Activated CD4-positive, alpha-beta T cell treated with anti-CD3 and anti-CD28 coated beads, Interleukin-2, amount 50 U/mL, for 24 hours (primary cell): ENCODE measurements around the gene CAPZA1.

ENCODE experiments used
- DNase-seq, 2 donors: peaks; one replicate each; pipeline ENCODE4 v3.0.0-alpha.2; 2020; ENCODE audit warnings: low read depth in 1 of 2, low spot score in 1 of 2

CAPZA1 gene

DNA sequence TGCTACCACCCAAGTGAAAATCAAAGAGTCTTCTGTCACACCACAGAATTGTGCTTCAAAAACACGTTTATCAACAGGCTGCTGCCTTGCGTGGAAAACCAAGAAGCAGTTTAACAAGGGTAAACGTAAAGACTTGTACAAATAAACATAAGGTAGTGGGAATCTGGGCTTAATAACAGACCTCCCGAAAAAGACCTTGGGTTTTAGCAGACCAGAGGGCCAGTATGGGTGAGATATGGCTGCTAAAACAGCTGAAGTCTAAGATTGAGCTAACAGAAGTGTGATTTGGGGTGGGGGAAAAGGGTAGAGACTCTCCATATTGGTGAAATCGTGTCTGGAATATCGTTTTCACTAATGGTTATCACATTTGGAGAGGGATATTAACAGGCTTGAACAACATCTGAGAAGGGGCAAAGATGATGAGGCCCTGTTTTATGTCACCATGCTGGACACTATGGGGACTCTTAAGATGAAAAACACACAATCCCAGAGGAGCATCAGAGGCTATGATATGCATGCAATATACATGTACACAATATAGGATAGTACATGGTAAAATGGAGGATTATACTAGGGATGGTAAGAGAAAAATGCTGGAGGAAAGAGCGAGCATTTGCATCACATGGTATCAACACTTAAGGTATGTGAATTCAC, 56.2 kb downstream of the CAPZA1 start:
- DNase-seq, result no peak

DNA sequence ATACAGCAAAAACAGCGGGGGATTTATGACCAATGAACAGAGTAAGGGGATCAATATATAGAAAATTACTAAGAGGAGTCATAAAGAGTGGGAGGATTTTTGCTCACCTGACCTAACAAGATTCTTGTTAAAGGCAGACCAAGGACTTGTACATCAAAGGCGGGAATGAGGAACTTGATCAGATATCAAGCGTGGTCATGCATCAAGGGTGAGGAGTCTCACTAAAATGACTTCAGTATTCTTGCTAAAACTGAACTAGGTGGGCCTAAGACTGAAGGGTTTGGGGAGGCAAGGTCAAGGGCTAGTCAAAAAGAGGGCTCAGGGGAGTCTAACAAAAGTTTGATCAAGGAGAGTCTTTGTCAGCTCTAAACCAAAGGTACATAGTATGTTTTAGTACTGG, 56.9 kb downstream of the CAPZA1 start:
- DNase-seq, result no peak

DNA sequence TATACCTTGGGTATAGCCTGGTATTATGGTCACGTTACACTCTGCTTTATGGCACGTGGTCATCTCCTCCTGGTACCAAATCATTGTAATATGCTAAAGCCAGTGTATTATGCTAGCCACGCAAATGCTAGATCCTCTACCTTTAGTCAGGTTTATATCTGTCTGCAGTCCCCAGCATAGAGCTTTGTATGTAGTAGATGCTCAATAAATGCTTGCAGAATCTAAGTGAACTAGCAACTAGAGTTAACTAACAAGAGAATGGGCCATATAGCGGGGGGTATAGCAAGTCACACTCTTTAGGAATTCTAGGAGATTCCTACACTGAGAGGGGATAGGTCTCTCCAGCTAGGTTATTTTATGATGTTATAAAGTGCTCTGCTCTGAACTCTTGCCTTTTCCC, 57.9 kb downstream of the CAPZA1 start:
- DNase-seq, result no peak

DNA sequence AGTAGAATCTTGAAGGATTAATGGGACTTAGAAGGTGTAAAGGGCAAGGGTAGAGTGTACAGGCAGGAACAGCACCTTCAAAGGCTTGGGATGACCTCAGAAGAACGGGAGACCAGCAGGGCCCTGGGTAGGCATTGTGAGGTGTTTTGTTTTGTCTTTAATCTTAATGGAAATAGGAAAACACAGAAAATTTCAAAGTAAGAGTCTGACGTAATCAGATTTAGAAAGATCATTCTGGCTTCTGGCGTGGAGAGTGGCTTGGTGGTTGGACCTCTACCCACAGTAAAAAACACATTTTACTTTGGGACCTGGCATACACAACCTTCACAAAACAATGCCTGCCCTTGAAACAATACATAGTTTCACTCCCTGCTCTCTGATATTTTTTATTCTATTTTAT, 59.0 kb downstream of the CAPZA1 start:
- DNase-seq, result no peak

GRCh38 chr1:112685913-112686312, 66.3 kb downstream of the CAPZA1 start:
- DNase-seq, result no peak

DNA sequence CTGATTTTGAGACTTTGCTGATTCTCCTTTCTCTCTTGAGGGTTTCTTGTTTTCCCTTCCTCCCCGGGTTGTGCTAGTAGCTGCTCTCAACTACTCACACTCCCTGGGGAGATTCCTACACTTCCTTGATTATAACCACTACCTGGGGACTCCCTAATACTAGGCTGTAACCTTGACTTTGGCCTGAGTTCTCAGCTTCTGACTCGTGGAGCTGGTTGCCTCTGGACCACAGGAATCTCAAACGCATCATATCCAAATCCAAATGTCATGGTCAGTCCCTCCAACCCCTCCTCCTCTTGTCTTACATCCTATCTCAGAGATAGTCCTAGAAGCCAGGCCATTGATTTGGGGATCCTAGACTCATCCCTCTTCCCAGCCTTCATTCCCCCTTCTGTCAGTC, 66.8 kb downstream of the CAPZA1 start:
- no peak for DNase-seq

GRCh38 chr1:112686835-112687234, 67.2 kb downstream of the CAPZA1 start:
- no peak for DNase-seq

DNA sequence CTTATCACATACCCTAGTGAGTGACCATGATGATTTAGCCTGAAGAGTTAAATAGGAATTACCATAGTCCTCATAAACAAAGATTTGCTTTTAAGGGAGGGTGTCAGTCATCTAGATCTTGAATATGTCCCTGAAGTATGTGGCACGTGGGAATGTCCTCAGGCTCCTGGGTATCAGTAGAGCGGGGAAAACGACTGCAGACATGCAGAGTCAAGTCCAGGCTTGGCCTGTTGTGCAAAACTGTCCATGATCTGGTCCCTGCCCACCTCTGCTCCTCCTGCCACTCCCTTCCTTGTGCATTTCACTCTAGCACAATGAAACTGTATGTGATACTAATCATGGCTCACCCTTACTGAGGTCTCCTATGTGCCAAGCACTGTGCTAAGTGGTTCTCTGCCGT, 67.7 kb downstream of the CAPZA1 start:
- no peak for DNase-seq

- no peak for DNase-seq
Observed at GRCh38 chr1:112687785-112688496, 68.3 kb downstream of the CAPZA1 start.

DNA sequence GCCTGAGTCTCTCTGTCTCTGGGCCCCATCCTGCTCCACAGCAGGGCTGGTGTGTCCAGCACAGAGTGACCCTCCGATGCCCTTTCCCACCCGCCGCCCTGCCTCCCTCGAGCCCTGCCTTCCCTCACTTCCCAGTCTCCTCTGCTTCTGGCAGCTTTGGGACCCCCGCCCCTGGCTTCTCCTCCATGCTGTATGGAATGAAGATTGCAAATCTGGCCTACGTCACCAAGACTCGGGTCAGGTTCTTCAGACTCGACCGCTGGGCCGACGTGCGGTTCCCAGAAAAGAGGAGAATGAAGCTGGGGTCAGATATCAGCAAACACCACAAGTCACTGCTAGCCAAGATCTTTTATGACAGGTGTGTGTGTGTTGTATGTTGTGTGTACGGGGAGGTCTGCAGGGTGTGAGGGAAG, 69.2 kb downstream of the CAPZA1 start:
- no peak for DNase-seq

- no peak for DNase-seq
Observed at GRCh38 chr1:112689196-112689841, 69.7 kb downstream of the CAPZA1 start.

DNA sequence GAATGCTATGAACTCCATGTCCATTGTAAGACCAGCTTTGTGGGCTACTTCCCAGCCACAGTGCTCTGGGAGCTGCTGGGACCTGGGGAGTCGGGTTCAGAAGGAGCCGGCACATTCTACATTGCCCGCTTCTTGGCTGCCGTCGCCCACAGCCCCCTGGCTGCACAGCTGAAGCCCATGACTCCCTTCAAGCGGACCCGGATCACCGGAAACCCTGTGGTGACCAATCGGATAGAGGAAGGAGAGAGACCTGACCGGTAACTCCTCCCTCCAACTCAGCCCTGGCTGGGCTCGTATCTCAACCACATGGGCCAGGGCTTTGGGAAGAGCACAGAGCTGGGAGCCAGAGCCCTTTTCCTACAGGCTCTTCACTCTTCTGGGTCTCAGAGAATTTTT, 70.2 kb downstream of the CAPZA1 start:
- no peak for DNase-seq

DNA sequence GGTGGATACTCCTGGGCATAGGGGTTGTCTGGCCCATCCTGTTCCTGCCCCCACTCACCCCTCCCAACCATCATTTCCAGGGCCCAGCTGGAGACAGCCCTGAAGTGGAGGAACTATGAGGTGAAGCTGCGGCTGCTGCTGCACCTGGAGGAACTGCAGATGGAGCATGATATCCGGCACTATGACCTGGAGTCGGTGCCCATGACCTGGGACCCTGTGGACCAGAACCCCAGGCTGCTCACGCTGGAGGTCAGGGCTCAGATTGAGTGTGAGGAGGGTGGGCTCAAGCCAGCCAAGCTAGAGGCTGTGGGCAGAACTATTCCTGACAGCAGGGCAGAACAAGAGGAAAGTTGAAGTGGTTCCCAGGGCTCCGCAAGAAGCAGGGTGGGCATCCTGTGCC, 73.0 kb downstream of the CAPZA1 start:
- no peak for DNase-seq

- DNase-seq, result no peak
Observed at GRCh38 chr1:112693821-112694220, 74.2 kb downstream of the CAPZA1 start.

GRCh38 chr1:112694363-112694929, 74.8 kb downstream of the CAPZA1 start:
- no peak for DNase-seq

DNA sequence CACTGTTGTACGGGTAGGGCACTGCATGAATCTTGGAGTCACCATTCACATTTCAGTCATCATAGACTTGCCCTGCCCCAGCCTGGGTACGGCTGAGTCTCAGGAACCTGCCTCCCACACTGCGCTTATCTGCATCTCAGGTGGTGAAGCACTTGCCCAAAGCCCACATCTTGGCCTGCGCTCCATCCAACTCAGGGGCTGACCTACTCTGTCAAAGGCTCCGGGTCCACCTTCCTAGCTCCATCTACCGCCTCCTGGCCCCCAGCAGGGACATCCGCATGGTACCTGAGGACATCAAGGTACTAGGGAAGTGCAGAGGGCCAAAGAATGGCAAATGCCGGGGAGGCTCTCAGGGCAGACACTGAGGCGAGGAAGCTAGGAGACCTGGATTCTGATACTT, 75.6 kb downstream of the CAPZA1 start:
- no peak for DNase-seq

DNA sequence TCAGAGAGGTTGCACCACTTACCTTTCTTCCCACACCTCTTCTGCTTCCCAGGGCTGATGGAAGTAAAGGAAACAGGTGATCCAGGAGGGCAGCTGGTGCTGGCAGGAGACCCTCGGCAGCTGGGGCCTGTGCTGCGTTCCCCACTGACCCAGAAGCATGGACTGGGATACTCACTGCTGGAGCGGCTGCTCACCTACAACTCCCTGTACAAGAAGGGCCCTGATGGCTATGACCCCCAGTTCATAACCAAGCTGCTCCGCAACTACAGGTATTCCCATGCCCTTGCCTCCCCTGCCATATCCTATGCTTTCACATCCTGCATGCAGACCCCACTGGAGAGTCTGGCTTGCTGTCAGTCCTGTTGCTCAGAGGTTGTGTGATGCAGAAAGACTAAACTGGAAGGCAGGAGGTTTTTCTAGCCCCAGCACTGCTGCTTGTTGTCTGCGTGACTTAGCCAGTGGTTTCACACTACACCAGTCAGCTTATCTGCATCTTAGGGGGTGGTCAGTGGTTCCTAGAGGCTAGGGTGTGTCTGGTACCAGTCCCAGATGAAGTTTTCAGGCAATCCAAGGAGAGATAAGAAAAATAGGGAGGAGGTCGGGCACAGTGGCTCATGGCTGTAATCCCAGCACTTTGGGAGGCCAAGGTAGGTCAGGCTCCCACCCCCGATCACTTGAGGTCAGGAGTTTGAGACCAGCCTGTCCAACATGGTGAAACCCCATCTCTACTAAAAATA, 77.1 kb downstream of the CAPZA1 start:
- no peak for DNase-seq

DNA sequence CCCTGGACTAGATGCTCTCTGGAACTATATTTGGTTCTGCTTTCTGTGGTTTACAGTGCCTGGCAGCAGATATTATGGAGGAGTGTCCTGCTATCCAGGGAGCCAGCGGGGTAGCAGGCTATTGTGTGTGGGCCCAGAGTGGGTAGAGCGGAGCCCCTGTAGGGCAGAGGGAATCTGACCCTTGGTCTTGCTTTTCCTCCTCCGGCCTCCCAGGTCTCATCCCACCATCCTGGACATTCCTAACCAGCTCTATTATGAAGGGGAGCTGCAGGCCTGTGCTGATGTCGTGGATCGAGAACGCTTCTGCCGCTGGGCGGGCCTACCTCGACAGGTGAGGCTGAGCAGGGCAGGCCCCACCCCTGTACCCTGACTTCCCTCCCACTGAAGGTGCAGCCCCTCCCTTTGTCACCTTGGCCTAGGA, 78.2 kb downstream of the CAPZA1 start:
- no peak for DNase-seq

DNA sequence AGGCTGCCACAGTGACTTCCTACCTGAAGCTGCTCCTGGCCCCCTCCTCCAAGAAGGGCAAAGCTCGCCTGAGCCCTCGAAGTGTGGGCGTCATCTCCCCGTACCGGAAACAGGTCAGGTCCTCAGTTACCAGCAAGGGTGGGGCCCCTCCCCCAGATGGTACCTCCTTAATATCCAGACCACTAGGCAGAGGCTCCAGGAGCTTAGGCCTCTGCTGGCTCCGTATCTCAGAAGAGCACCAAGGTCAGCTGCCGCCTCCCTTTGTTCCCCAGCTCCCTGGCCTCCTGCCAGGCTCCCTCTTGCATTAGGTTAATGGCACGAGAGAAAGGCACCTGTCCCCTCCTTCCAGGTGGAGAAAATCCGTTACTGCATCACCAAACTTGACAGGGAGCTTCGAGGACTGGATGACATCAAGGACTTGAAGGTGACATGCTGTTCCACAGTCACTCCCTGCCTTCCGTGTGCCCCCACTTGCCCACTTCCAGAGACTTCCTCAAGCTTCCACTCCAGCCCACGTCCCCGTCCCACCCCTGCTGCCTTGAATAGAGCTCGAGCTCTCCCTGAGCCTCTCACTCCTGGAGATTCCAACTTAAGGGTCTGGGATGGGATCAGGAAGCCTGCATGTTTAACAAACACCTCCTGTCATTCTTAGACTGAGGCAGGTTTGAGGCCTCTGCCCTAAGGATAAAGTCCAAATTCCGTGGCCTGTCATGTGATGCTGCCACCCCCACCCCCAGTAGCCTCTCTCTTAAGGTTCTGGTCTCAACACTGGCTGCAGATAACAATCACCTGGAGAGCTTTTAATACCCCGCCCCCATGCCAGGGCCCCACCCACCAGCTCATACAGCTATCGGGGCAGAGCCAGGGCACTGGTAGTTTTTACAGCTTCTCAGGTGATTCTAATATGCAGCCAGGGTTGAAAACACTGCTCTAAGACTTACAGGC, 79.0 kb downstream of the CAPZA1 start:
- no peak for DNase-seq

DNA sequence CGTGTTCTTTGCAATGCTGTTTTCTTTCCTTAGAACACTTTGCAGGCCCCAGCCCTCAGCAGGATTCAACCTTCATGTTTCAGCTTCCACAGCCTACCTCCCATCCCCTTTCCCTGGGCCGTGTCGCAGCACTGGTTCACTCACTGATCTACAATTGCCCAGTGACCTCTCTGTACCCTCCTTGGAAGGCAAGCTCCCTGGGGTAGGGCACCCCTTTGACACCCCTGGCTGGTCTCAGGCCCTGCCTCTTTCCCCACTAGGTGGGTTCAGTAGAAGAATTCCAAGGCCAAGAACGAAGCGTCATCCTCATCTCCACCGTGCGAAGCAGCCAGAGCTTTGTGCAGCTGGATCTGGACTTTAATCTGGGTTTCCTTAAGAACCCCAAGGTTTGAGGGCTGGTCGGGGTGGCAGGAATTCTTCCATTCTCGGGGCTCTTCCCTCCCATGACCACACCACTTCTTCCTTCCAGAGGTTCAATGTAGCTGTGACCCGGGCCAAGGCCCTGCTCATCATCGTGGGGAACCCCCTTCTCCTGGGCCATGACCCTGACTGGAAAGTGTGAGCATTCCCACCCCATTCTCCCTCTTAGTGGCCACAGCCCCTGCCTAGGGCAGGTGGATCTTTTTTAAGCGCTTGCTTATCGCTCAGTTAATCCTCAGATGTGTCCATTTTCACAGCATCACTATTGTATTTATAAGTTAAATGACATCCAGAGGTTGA, 80.0 kb downstream of the CAPZA1 start:
- DNase-seq, result no peak
